Measurements from ENCODE around the gene DYNC2H1. TPM values are rescaled to one million over a fixed set of nuclear protein-coding genes. Genes with fewer than 3 reads are reported as not detected.

The DYNC2H1 gene
- total RNA-seq, 1 donor from 2014 or later = 17.2 TPM

GRCh38 chr11:103281301-103281700, 172.1 kb downstream of the DYNC2H1 start:
- Histone ChIP-seq H3K4me1 (ENCODE audit: insufficient read depth, low read length) (no peaks in the 10 kb centered on the region), H3K4me2 (ENCODE audit: low read length) (no peak overlapping the region), H3K9me3 (ENCODE audit: insufficient read depth, low read depth, low read length) (no peaks in the 10 kb centered on the region), H3K4me3 (ENCODE audit: insufficient read depth, low read depth, low read length) (no peak overlapping the region), H3K9ac (ENCODE audit: low read length) (no peak overlapping the region), H3K36me3 (ENCODE audit: insufficient read depth, low read length) (no peaks in the 10 kb centered on the region), H3K79me2 (ENCODE audit: insufficient read depth, low read length) (no peaks in the 10 kb centered on the region), H4K20me1 (ENCODE audit: insufficient read depth, low read length) (no peaks in the 10 kb centered on the region), H2AFZ (ENCODE audit: low read depth, low read length) (no peak overlapping the region), H3K27me3 (ENCODE audit: insufficient read depth, low read length) (no peaks in the 10 kb centered on the region), H3K27ac (ENCODE audit: low read depth, low read length) (no peak overlapping the region)
- DNase-seq (ENCODE audit: low read depth) = no peak
- TF ChIP-seq EZH2 (IDR thresholded peaks at IDR 0.05; ENCODE audit: insufficient read depth, low read length) (no peak), CTCF (IDR thresholded peaks at IDR 0.05; ENCODE audit: insufficient read depth, low read depth, low read length) (no peak)
- Mint-ChIP-seq H3K4me1 (ENCODE audit: low read depth, unreplicated experiment) (peaks cover 7% of the 10 kb centered on the region), H3K27me3 (ENCODE audit: low read depth, unreplicated experiment) (no peaks in the 10 kb centered on the region), H3K36me3 (ENCODE audit: low read depth, unreplicated experiment) (no peaks in the 10 kb centered on the region), H3K4me3 (ENCODE audit: unreplicated experiment) (no peak overlapping the region), H3K27ac (ENCODE audit: unreplicated experiment) (no peak overlapping the region), H3K9me3 (ENCODE audit: unreplicated experiment) (no peaks in the 10 kb centered on the region)
- no peak for FAIRE-seq

DNA sequence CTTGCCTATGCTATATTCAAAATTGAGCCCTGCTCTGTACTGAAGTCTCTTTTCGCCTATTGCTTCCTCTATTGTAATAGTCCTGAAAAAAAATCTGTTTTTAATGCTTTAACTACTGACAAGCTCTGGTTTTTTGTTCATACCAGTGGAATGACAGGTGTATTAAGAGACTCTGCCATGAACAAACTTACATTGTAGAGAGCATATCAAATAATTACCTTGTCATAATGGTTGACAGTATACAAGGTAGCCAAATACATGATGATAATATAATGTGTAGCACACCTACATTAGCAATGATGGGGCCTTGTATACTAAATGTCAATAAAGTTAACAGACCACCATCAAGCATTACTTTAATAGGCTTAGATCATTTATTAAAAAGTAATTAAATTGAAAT, 175.0 kb downstream of the DYNC2H1 start:
- Histone ChIP-seq H3K9ac (ENCODE audit: low read length) (no peak overlapping the region), H3K79me2 (ENCODE audit: insufficient read depth, low read length) (no peaks in the 10 kb centered on the region), H3K9me3 (ENCODE audit: insufficient read depth, low read depth, low read length) (no peaks in the 10 kb centered on the region), H3K4me2 (ENCODE audit: low read length) (no peak overlapping the region), H3K4me3 (ENCODE audit: insufficient read depth, low read depth, low read length) (no peak overlapping the region), H3K27me3 (ENCODE audit: insufficient read depth, low read length) (no peaks in the 10 kb centered on the region), H3K27ac (ENCODE audit: low read depth, low read length) (no peak overlapping the region), H3K4me1 (ENCODE audit: insufficient read depth, low read length) (no peaks in the 10 kb centered on the region), H3K36me3 (ENCODE audit: insufficient read depth, low read length) (no peaks in the 10 kb centered on the region), H2AFZ (ENCODE audit: low read depth, low read length) (no peak overlapping the region), H4K20me1 (ENCODE audit: insufficient read depth, low read length) (no peaks in the 10 kb centered on the region)
- H3K36me3 Mint-ChIP-seq (ENCODE audit: low read depth, unreplicated experiment) = peaks cover 6% of the 10 kb centered on the region
- H3K27me3 Mint-ChIP-seq (ENCODE audit: low read depth, unreplicated experiment) = no peaks in the 10 kb centered on the region
- H3K4me3 Mint-ChIP-seq (ENCODE audit: unreplicated experiment) = no peak overlapping the region
- no peak overlapping the region for H3K27ac Mint-ChIP-seq (ENCODE audit: unreplicated experiment)
- FAIRE-seq (no peak), DNase-seq (ENCODE audit: low read depth) (no peak)
- no peaks in the 10 kb centered on the region for H3K9me3 Mint-ChIP-seq (ENCODE audit: unreplicated experiment)
- peaks cover 7% of the 10 kb centered on the region for H3K4me1 Mint-ChIP-seq (ENCODE audit: low read depth, unreplicated experiment)
- TF ChIP-seq EZH2 (IDR thresholded peaks at IDR 0.05; ENCODE audit: insufficient read depth, low read length) (no peak), CTCF (IDR thresholded peaks at IDR 0.05; ENCODE audit: insufficient read depth, low read depth, low read length) (no peak)

DNA sequence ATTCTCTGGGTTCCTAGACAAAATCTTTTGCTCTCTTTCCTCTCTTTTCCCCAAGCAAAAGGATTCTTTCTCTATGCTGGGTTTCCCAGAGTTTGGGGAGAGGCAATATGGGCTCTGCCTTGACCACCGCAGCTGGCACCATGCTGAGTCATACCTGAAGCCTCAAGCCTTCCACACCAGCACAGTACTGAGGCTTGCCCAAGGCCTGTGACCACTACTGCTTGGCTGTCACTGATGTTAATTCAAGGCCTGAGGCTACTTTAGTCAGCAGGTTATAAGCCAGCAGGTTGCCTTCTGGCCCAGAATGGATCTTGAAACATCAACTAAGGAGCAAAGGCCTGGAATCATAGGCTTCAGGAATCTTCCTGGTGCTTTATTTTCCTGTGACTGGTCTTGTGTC, 185.3 kb downstream of the DYNC2H1 start:
- Histone ChIP-seq H3K27me3 (ENCODE audit: insufficient read depth, low read length) (no peaks in the 10 kb centered on the region), H2AFZ (ENCODE audit: low read depth, low read length) (no peak overlapping the region), H3K9ac (ENCODE audit: low read length) (no peak overlapping the region), H3K27ac (ENCODE audit: low read depth, low read length) (no peak overlapping the region), H3K4me3 (ENCODE audit: insufficient read depth, low read depth, low read length) (no peak overlapping the region), H3K4me1 (ENCODE audit: insufficient read depth, low read length) (no peaks in the 10 kb centered on the region), H3K9me3 (ENCODE audit: insufficient read depth, low read depth, low read length) (peaks cover 4% of the 10 kb centered on the region), H3K4me2 (ENCODE audit: low read length) (no peak overlapping the region), H3K36me3 (ENCODE audit: insufficient read depth, low read length) (peaks cover 4% of the 10 kb centered on the region), H3K79me2 (ENCODE audit: insufficient read depth, low read length) (no peaks in the 10 kb centered on the region), H4K20me1 (ENCODE audit: insufficient read depth, low read length) (no peaks in the 10 kb centered on the region)
- Mint-ChIP-seq H3K4me3 (ENCODE audit: unreplicated experiment) (no peak overlapping the region), H3K36me3 (ENCODE audit: low read depth, unreplicated experiment) (peaks cover 42% of the 10 kb centered on the region), H3K9me3 (ENCODE audit: unreplicated experiment) (peaks cover 31% of the 10 kb centered on the region), H3K4me1 (ENCODE audit: low read depth, unreplicated experiment) (no peaks in the 10 kb centered on the region), H3K27ac (ENCODE audit: unreplicated experiment) (no peak overlapping the region), H3K27me3 (ENCODE audit: low read depth, unreplicated experiment) (no peaks in the 10 kb centered on the region)
- FAIRE-seq (no peak), DNase-seq (ENCODE audit: low read depth) (no peak)
- TF ChIP-seq EZH2 (IDR thresholded peaks at IDR 0.05; ENCODE audit: insufficient read depth, low read length) = no peak
- no peak for TF ChIP-seq CTCF (IDR thresholded peaks at IDR 0.05; ENCODE audit: insufficient read depth, low read depth, low read length)
